ENCODE results near the gene IGFBP3.

The IGFBP3 gene

GRCh38 chr7:45890902-45891461, 30.1 kb downstream of the IGFBP3 start:
- no peak for DNase-seq

- DNase-seq: no peak
Measured at GRCh38 chr7:45890125-45890901, 30.8 kb downstream of the IGFBP3 start.

- no peak for DNase-seq
Measured at GRCh38 chr7:45889367-45890067, 31.6 kb downstream of the IGFBP3 start.

GRCh38 chr7:45888993-45889366, 32.1 kb downstream of the IGFBP3 start:
- no peak for DNase-seq

- DNase-seq: no peak
Measured at GRCh38 chr7:45888185-45888992, 32.7 kb downstream of the IGFBP3 start, which contains the start of gene IGFBP1. Gene IGFBP1 (plus strand): TSS chr7:45888488. CDS start chr7:45888653, 165 bp downstream.

GRCh38 chr7:45886931-45887667, 34.0 kb downstream of the IGFBP3 start:
- DNase-seq: no peak

GRCh38 chr7:45885264-45885882, 35.7 kb downstream of the IGFBP3 start:
- no peak for DNase-seq

GRCh38 chr7:45884136-45884535, 36.9 kb downstream of the IGFBP3 start:
- no peak for DNase-seq

- no peak for DNase-seq
Measured at GRCh38 chr7:45882465-45882810, 38.6 kb downstream of the IGFBP3 start.

GRCh38 chr7:45881759-45882464, 39.2 kb downstream of the IGFBP3 start:
- no peak for DNase-seq

GRCh38 chr7:45881280-45881758, 39.8 kb downstream of the IGFBP3 start:
- DNase-seq: no peak

- no peak for DNase-seq
Measured at GRCh38 chr7:45880433-45880860, 40.6 kb downstream of the IGFBP3 start.

- no peak for DNase-seq
Measured at GRCh38 chr7:45878457-45879144, 42.5 kb downstream of the IGFBP3 start.

- DNase-seq: no peak
Measured at GRCh38 chr7:45876519-45876918, 44.6 kb downstream of the IGFBP3 start.

GRCh38 chr7:45874408-45875131, 46.5 kb downstream of the IGFBP3 start:
- DNase-seq: no peak

- no peak for DNase-seq
Measured at GRCh38 chr7:45873355-45873754, 47.7 kb downstream of the IGFBP3 start.

GRCh38 chr7:45873035-45873354, 48.1 kb downstream of the IGFBP3 start, which contains the start of gene CCDC201:
Gene CCDC201 (minus strand): TSS chr7:45873082. CDS start chr7:45873007, 75 bp downstream.
- DNase-seq: no peak

- DNase-seq: no peak
Measured at GRCh38 chr7:45872116-45873034, 48.7 kb downstream of the IGFBP3 start.

- DNase-seq: no peak
Measured at GRCh38 chr7:45869426-45869825, 51.6 kb downstream of the IGFBP3 start.
